WTC11 (cell line): ENCODE data around the gene NAA60.

ENCODE experiments used
- ATF2 ChIP-seq: sonication (generic); formaldehyde crosslinking; IDR thresholded peaks from 2 replicates; pipeline ENCODE4 v1.8.1; 2022; ENCODE audit warnings: low read depth, missing genetic modification reagents, borderline replicate concordance
- ELF4 ChIP-seq: sonication (generic); formaldehyde crosslinking; IDR thresholded peaks from 2 replicates; pipeline ENCODE4 v1.8.1; 2022; ENCODE audit warnings: low read depth, mild to moderate bottlenecking, moderate library complexity, missing genetic modification reagents
- GTF2I ChIP-seq: fragments of 250-450 bp; sonication (Bioruptor Pico); conservative IDR thresholded peaks from 2 replicates; pipeline ENCODE4 v1.4.0; 2021; ENCODE audit warnings: mild to moderate bottlenecking
- HMGXB4 ChIP-seq: sonication (generic); formaldehyde crosslinking; IDR thresholded peaks from 2 replicates; pipeline ENCODE4 v1.8.1; 2023; ENCODE audit warnings: mild to moderate bottlenecking, moderate library complexity, missing genetic modification reagents
- IRF2 ChIP-seq: sonication (generic); formaldehyde crosslinking; IDR thresholded peaks from 2 replicates; pipeline ENCODE4 v1.8.0; 2022; ENCODE audit warnings: low read depth, missing genetic modification reagents, borderline replicate concordance
- MXD4 ChIP-seq: fragments of 250-450 bp; sonication (Bioruptor Pico); IDR thresholded peaks from 2 replicates; pipeline ENCODE4 v1.8.0; 2021; ENCODE audit warnings: mild to moderate bottlenecking, moderate library complexity, borderline replicate concordance
- TEAD1 ChIP-seq: sonication (generic); formaldehyde crosslinking; IDR thresholded peaks from 2 replicates; pipeline ENCODE4 v1.8.0; 2022; ENCODE audit warnings: mild to moderate bottlenecking, missing genetic modification reagents
- USF1 ChIP-seq: sonication (generic); formaldehyde crosslinking; IDR thresholded peaks from 2 replicates; pipeline ENCODE4 v1.8.0; 2022; ENCODE audit warnings: mild to moderate bottlenecking, missing genetic modification reagents
- TF ChIP-seq, protein P1 (sequence below): fragments of 200-600 bp; IDR thresholded peaks from 2 replicates; pipeline ENCODE4 v1.8.0; 2022; ENCODE audit warnings: antibody characterized with exemption
- TF ChIP-seq, protein P2 (sequence below): sonication (generic); formaldehyde crosslinking; IDR thresholded peaks from 2 replicates; pipeline ENCODE4 v1.8.0; 2022; ENCODE audit warnings: missing genetic modification reagents

- TF ChIP-seq ELF4 (no peak), USF1 (no peak), IRF2 (no peak), MXD4 (no peak), TEAD1 (CRISPR knock-in tag) (no peak), GTF2I (no peak), HMGXB4 (CRISPR knock-in tag) (no peak), ATF2 (no peak)
- TF ChIP-seq, protein P1, sequence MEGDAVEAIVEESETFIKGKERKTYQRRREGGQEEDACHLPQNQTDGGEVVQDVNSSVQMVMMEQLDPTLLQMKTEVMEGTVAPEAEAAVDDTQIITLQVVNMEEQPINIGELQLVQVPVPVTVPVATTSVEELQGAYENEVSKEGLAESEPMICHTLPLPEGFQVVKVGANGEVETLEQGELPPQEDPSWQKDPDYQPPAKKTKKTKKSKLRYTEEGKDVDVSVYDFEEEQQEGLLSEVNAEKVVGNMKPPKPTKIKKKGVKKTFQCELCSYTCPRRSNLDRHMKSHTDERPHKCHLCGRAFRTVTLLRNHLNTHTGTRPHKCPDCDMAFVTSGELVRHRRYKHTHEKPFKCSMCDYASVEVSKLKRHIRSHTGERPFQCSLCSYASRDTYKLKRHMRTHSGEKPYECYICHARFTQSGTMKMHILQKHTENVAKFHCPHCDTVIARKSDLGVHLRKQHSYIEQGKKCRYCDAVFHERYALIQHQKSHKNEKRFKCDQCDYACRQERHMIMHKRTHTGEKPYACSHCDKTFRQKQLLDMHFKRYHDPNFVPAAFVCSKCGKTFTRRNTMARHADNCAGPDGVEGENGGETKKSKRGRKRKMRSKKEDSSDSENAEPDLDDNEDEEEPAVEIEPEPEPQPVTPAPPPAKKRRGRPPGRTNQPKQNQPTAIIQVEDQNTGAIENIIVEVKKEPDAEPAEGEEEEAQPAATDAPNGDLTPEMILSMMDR = no peak
- TF ChIP-seq, protein P2, sequence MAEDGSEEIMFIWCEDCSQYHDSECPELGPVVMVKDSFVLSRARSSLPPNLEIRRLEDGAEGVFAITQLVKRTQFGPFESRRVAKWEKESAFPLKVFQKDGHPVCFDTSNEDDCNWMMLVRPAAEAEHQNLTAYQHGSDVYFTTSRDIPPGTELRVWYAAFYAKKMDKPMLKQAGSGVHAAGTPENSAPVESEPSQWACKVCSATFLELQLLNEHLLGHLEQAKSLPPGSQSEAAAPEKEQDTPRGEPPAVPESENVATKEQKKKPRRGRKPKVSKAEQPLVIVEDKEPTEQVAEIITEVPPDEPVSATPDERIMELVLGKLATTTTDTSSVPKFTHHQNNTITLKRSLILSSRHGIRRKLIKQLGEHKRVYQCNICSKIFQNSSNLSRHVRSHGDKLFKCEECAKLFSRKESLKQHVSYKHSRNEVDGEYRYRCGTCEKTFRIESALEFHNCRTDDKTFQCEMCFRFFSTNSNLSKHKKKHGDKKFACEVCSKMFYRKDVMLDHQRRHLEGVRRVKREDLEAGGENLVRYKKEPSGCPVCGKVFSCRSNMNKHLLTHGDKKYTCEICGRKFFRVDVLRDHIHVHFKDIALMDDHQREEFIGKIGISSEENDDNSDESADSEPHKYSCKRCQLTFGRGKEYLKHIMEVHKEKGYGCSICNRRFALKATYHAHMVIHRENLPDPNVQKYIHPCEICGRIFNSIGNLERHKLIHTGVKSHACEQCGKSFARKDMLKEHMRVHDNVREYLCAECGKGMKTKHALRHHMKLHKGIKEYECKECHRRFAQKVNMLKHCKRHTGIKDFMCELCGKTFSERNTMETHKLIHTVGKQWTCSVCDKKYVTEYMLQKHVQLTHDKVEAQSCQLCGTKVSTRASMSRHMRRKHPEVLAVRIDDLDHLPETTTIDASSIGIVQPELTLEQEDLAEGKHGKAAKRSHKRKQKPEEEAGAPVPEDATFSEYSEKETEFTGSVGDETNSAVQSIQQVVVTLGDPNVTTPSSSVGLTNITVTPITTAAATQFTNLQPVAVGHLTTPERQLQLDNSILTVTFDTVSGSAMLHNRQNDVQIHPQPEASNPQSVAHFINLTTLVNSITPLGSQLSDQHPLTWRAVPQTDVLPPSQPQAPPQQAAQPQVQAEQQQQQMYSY (CRISPR knock-in tag) = no peak
These were observed 41.0 kb downstream of the NAA60 start for GRCh38 chr16:3484318-3485096.
